Testis (tissue), 3 donors: ENCODE results near the gene KCNJ16. TPM values are rescaled to one million over a fixed set of nuclear protein-coding genes. Genes with fewer than 3 reads are reported as not detected.

Experiments used
- DNase-seq: peaks from one replicate; pipeline ENCODE4 v3.0.0-alpha.2; 2019
- H3K27ac ChIP-seq, 2 donors: fragments of 200-600 bp; sonication (generic); one replicate each; pipeline ENCODE4 v1.5.1; 2019
- H3K27me3 ChIP-seq: fragments of 200-600 bp; sonication (generic); one replicate; pipeline ENCODE4 v1.5.1; 2019
- H3K36me3 ChIP-seq: fragments of 200-600 bp; sonication (generic); one replicate; pipeline ENCODE4 v1.5.1; 2017; ENCODE audit warnings: low read depth; ENCODE audit errors: missing control alignments
- H3K4me1 ChIP-seq: fragments of 200-600 bp; sonication (generic); one replicate; pipeline ENCODE4 v1.5.1; 2019
- H3K4me3 ChIP-seq, 2 donors: fragments of 200-600 bp; sonication (generic); one replicate each; pipeline ENCODE4 v1.5.1; 2017 to 2019
- H3K9me3 ChIP-seq: fragments of 200-600 bp; sonication (generic); one replicate; pipeline ENCODE4 v1.5.1; 2017
- POLR2A ChIP-seq: fragments of 450-650 bp; IDR thresholded peaks from one replicate; pipeline ENCODE4 v1.6.1; 2017; ENCODE audit warnings: antibody characterized with exemption, mild to moderate bottlenecking, moderate library complexity
- WGBS, 2 donors: methylation state at CpG; one replicate each; pipeline ENCODE4 v1.1.5; 2018; 5-methylcytosine and 5-hydroxymethylcytosine counted together
- intact Hi-C: fragments of 100-400 bp; cut with DNase I; formaldehyde crosslinking; loops from one replicate; pipeline ENCODE4 v1.15.1; 2023; ENCODE audit warnings: low total_unique reads
- polyA plus RNA-seq: library from polyadenylated mRNA; stranded (reverse); fragments of 350-450 nt; fragmentation: Illumina TruSeq; extraction: RNeasy Lipid Tissue Mini Kit (QIAGEN cat#74804); gene quantifications from one replicate; pipeline ENCODE4 v1.2.3, GENCODE V29; 2014; ENCODE audit warnings: low read depth, low replicate concordance; ENCODE audit not compliant: insufficient read depth
- total RNA-seq, 2 donors: library from RNA; depleted of rRNA; stranded (reverse); fragments of >200 nt; gene quantifications; one replicate each; pipeline ENCODE4 v1.2.3, GENCODE V29; 2016
- TF ChIP-seq, protein P1 (sequence below), 3 experiments: fragments of 450-650 bp in 2 of 3; fragments of 200-600 bp in 1 of 3; sonication (generic) in 1 of 3; IDR thresholded peaks; one replicate each; pipeline ENCODE4 v1.5.1; 2016 to 2019; ENCODE audit warnings: antibody characterized with exemption in 3 of 3, mild to moderate bottlenecking in 2 of 3, moderate library complexity in 1 of 3

KCNJ16 gene
- total and polyA plus RNA-seq, 3 donors from 2014 or later: 2.0 to 3.7 (median 2.2) TPM

DNA sequence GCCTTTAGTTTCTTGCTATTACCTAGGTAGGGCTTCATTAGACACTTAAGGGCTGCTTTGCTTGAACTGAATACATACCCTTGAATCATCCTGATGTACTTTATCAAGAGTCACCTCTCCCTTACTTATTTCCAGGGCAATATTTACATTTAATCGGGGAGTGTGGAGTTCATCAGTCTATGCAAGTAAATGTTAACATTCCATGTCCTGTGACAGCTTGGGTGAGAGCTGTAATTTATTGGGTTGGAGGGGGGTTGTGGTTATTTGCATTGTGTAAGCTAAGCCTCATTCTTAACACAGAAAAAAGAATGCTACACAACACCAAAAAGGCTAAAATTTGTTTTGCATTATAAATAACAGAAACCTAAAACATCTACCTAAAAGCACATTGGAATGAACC, 16.7 kb downstream of the KCNJ16 start:
- Histone ChIP-seq H3K4me3 (no peak overlapping the region), H3K27me3 (no peaks in the 10 kb centered on the region), H3K36me3 (no peaks in the 10 kb centered on the region), H3K4me1 (peaks cover 5% of the 10 kb centered on the region), H3K27ac (no peak overlapping the region), H3K9me3 (no peaks in the 10 kb centered on the region)
- no peak for DNase-seq
- 5 to 43% methylated on average over 1 of the region's 1 CpG for WGBS, 2 donors
- intact Hi-C loops: no loop called here
- TF ChIP-seq, protein P1, sequence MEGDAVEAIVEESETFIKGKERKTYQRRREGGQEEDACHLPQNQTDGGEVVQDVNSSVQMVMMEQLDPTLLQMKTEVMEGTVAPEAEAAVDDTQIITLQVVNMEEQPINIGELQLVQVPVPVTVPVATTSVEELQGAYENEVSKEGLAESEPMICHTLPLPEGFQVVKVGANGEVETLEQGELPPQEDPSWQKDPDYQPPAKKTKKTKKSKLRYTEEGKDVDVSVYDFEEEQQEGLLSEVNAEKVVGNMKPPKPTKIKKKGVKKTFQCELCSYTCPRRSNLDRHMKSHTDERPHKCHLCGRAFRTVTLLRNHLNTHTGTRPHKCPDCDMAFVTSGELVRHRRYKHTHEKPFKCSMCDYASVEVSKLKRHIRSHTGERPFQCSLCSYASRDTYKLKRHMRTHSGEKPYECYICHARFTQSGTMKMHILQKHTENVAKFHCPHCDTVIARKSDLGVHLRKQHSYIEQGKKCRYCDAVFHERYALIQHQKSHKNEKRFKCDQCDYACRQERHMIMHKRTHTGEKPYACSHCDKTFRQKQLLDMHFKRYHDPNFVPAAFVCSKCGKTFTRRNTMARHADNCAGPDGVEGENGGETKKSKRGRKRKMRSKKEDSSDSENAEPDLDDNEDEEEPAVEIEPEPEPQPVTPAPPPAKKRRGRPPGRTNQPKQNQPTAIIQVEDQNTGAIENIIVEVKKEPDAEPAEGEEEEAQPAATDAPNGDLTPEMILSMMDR (IDR thresholded peaks at IDR 0.05): no peak
- no peak for TF ChIP-seq POLR2A

DNA sequence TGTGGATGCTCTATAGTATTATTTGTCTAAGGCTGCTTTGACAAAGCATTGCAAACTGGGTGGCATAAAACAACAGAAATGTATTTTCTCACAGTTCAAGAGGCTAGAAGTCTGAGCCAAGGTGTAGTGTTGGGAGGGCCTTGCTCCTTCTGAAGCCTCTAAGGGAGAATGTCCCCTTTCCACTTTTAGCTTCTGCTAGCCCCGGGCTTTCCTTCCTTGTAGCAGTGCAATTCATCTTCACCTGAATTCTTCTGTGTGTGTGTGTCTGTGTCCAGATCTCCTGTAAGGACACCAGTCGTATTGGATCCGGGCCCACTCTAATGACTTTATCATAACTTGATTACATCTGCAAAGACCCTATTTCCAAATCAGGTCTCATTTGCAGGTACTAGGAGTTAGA, 18.1 kb downstream of the KCNJ16 start:
- no peaks in the 10 kb centered on the region for H3K27me3 ChIP-seq

GRCh38 chr17:70095455-70095854, 20.4 kb downstream of the KCNJ16 start:
- 73 to 86% methylated on average over 4 of the region's 4 CpGs for WGBS, 2 donors
- no peak overlapping the region for H3K4me3 ChIP-seq
- DNase-seq: no peak
- H3K9me3 ChIP-seq: no peaks in the 10 kb centered on the region
- H3K27ac ChIP-seq: no peak overlapping the region
- no peaks in the 10 kb centered on the region for H3K27me3 ChIP-seq
- no peaks in the 10 kb centered on the region for H3K36me3 ChIP-seq
- H3K4me1 ChIP-seq: no peaks in the 10 kb centered on the region
- intact Hi-C loops: no loop called here
- TF ChIP-seq, protein P1 (IDR thresholded peaks at IDR 0.05): no peak
- TF ChIP-seq POLR2A: no peak

More for the DNA sequence above, 18.1 kb downstream of the KCNJ16 start:
- Histone ChIP-seq H3K27ac (no peak overlapping the region), H3K4me1 (peaks cover 5% of the 10 kb centered on the region), H3K9me3 (no peaks in the 10 kb centered on the region), H3K36me3 (no peaks in the 10 kb centered on the region), H3K4me3 (no peak overlapping the region)
- TF ChIP-seq POLR2A: no peak
- 94 to 98% methylated on average over 3 of the region's 3 CpGs for WGBS, 2 donors
- intact Hi-C loops: no loop called here
- DNase-seq: no peak

GRCh38 chr17:70096861-70097260, 21.8 kb downstream of the KCNJ16 start:
- Histone ChIP-seq H3K4me3 (no peak overlapping the region), H3K9me3 (no peaks in the 10 kb centered on the region), H3K36me3 (no peaks in the 10 kb centered on the region), H3K27me3 (no peaks in the 10 kb centered on the region), H3K4me1 (no peaks in the 10 kb centered on the region), H3K27ac (no peak overlapping the region)
- intact Hi-C loops: no loop called here
- DNase-seq: no peak
- TF ChIP-seq, protein P1 (IDR thresholded peaks at IDR 0.05): no peak
- TF ChIP-seq POLR2A: no peak
- WGBS, 2 donors: 71 to 76% methylated on average over 8 of the region's 8 CpGs

GRCh38 chr17:70098030-70098429, 23.0 kb downstream of the KCNJ16 start:
- intact Hi-C loops: no loop called here
- Histone ChIP-seq H3K36me3 (no peaks in the 10 kb centered on the region), H3K9me3 (no peaks in the 10 kb centered on the region), H3K27ac (no peak overlapping the region), H3K27me3 (no peaks in the 10 kb centered on the region), H3K4me1 (no peaks in the 10 kb centered on the region), H3K4me3 (no peak overlapping the region)
- no peak for DNase-seq
- 48 to 66% methylated on average over 2 of the region's 2 CpGs for WGBS, 2 donors
- TF ChIP-seq, protein P1 (IDR thresholded peaks at IDR 0.05): no peak
- no peak for TF ChIP-seq POLR2A
